Measurements from ENCODE around the gene LTBR. TPM values are rescaled to one million over a fixed set of nuclear protein-coding genes. Genes with fewer than 3 reads are reported as not detected.
A peak's percentile ranks its signal among the peaks of the same experiment; 100 is the strongest.

Gene LTBR
- total and polyA plus RNA-seq, 10 of the 15 experiments (the other 5 are each of a cell fraction or from before 2014, with no cell fraction given), result 0.24 to 0.44 TPM; not detected in 8

- no peaks in the 10 kb centered on the region for H4K20me1 ChIP-seq (ENCODE audit: control insufficient read depth, insufficient read depth)
- no peaks in the 10 kb centered on the region for H3K36me3 ChIP-seq (ENCODE audit: control insufficient read depth in 2 of 2, insufficient read depth in 2 of 2, low read length in 1 of 2)
- H3K79me2 ChIP-seq (ENCODE audit: control insufficient read depth, insufficient read depth, low read length), result no peaks in the 10 kb centered on the region
- ATAC-seq (no peak), DNase-seq (ENCODE audit: low read depth, low spot score) (no peak), FAIRE-seq (no peak)
- H3K27me3 ChIP-seq (replicated peaks in 1 of 2; ENCODE audit: control insufficient read depth in 2 of 2, insufficient read depth in 2 of 2, low read length in 1 of 2), result no peaks in the 10 kb centered on the region
- in situ Hi-C loops (cut with MboI), result no loop called here
- H3K4me1 ChIP-seq (ENCODE audit: control insufficient read depth, insufficient read depth, low read length), result peaks cover 13% of the 10 kb centered on the region
- POLR2A ChIA-PET, result no interaction called here
- no TSS peak for BruUV-seq (replicated peaks)
- CTCF ChIA-PET, result interaction anchor here (0.9 kb wide), 1 partner anchor 28 kb away, joined by 3 read pairs; no protein-coding TSS in a partner anchor
- RAD21 ChIA-PET (ENCODE audit: unreplicated experiment), result no interaction called here
- SMC1A ChIA-PET (ENCODE audit: uncharacterized antibody, unreplicated experiment), result no interaction called here
- TF ChIP-seq HCFC1 (IDR thresholded peaks at IDR 0.05; ENCODE audit: low read length) (no peak), NFYA (IDR thresholded peaks at IDR 0.05; ENCODE audit: borderline replicate concordance, low read depth, low read length) (no peak), TBL1XR1 (IDR thresholded peaks at IDR 0.05; ENCODE audit: low read depth, low read length) (no peak), EGR1 (IDR thresholded peaks at IDR 0.05; ENCODE audit: borderline replicate concordance in 1 of 2, low read depth in 2 of 2, low read length in 2 of 2) (no peak), IKZF1 (conservative IDR thresholded peaks at IDR 0.05) (no peak)
- intact Hi-C loops (cut with micrococcal nuclease; ENCODE audit: unreplicated experiment), result no loop called here
- WGBS (ENCODE audit: insufficient coverage, insufficient replicate concordance, low lambda C conversion rate, missing lambda C conversion rate), result 65% methylated on average over 13 of the region's 15 CpGs
- H2AFZ ChIP-seq (ENCODE audit: control insufficient read depth, low read depth, low read length), result peak overlapping the region; percentile 76; the same call in 1 of the 2 replicates
- no peaks in the 10 kb centered on the region for H3K9me3 ChIP-seq (replicated peaks; ENCODE audit: control insufficient read depth, insufficient read depth, low read length)
- H3K4me2 ChIP-seq (ENCODE audit: control insufficient read depth, insufficient read depth), result no peak overlapping the region; the same call in 1 of the 2 replicates
- H3K4me3 ChIP-seq, result no peak overlapping the region
- no peak overlapping the region for H3K9ac ChIP-seq (ENCODE audit: control insufficient read depth, insufficient read depth, low read length)
- H3K27ac ChIP-seq (ENCODE audit: control insufficient read depth, insufficient read depth), result no peak overlapping the region
Observed at GRCh38 chr12:6364044-6364374, 20.0 kb upstream of the LTBR start.

GRCh38 chr12:6367065-6367968 is 16.6 kb upstream of the LTBR start:
- ChIA-PET SMC1A (ENCODE audit: uncharacterized antibody, unreplicated experiment) (interaction anchor here (0.6 to 2.5 kb wide), 13 partner anchors 9 to 212 kb away, joined by 3 to 26 read pairs (median 5); partner anchors contain the start of genes GAPDH and TNFRSF1A), POLR2A (interaction anchor here (0.6 to 1.5 kb wide), 2 partner anchors 10 to 32 kb away, joined by 3 to 6 read pairs; no protein-coding TSS in a partner anchor), CTCF (interaction anchor here (0.5 to 3.5 kb wide), 15 partner anchors 11 to 386 kb away, joined by 3 to 37 read pairs (median 5); partner anchors contain the start of gene MLF2), RAD21 (ENCODE audit: unreplicated experiment) (interaction anchor here (0.9 to 3.2 kb wide), 10 partner anchors 11 to 83 kb away, joined by 3 to 19 read pairs (median 4); no protein-coding TSS in a partner anchor)
- Histone ChIP-seq H3K9me3 (replicated peaks; ENCODE audit: control insufficient read depth, insufficient read depth, low read length) (no peaks in the 10 kb centered on the region), H3K4me2 (ENCODE audit: control insufficient read depth, insufficient read depth) (no peak overlapping the region), H3K4me1 (ENCODE audit: control insufficient read depth, insufficient read depth, low read length) (peaks cover 13% of the 10 kb centered on the region; the same call in 1 of the 2 replicates), H4K20me1 (ENCODE audit: control insufficient read depth, insufficient read depth) (no peaks in the 10 kb centered on the region), H3K79me2 (ENCODE audit: control insufficient read depth, insufficient read depth, low read length) (no peaks in the 10 kb centered on the region), H3K9ac (ENCODE audit: control insufficient read depth, insufficient read depth, low read length) (no peak overlapping the region), H3K27me3 (replicated peaks in 1 of 2; ENCODE audit: control insufficient read depth in 2 of 2, insufficient read depth in 2 of 2, low read length in 1 of 2) (no peaks in the 10 kb centered on the region), H3K36me3 (ENCODE audit: control insufficient read depth in 2 of 2, insufficient read depth in 2 of 2, low read length in 1 of 2) (no peaks in the 10 kb centered on the region), H2AFZ (ENCODE audit: control insufficient read depth, low read depth, low read length) (no peak overlapping the region), H3K4me3 (no peak overlapping the region), H3K27ac (ENCODE audit: control insufficient read depth, insufficient read depth) (no peak overlapping the region)
- in situ Hi-C loops (cut with MboI), result no loop called here
- WGBS (ENCODE audit: insufficient coverage, insufficient replicate concordance, low lambda C conversion rate, missing lambda C conversion rate), result 37% methylated on average over 11 of the region's 11 CpGs
- ATAC-seq (peak; percentile 94), DNase-seq (ENCODE audit: low read depth, low spot score) (peak; percentile 39), FAIRE-seq (peak; percentile 92)
- intact Hi-C loops (cut with micrococcal nuclease; ENCODE audit: unreplicated experiment), result no loop called here
- BruUV-seq (replicated peaks), result no TSS peak
- TF ChIP-seq NFYA (IDR thresholded peaks at IDR 0.05; ENCODE audit: borderline replicate concordance, low read depth, low read length) (no peak), DPF2 (IDR thresholded peaks at IDR 0.05) (no peak), TCF12 (IDR thresholded peaks at IDR 0.05; ENCODE audit: low read depth, low read length) (no peak), GABPA (IDR thresholded peaks at IDR 0.05; ENCODE audit: low read depth) (no peak), ZNF24 (IDR thresholded peaks at IDR 0.05) (no peak), RUNX3 (IDR thresholded peaks at IDR 0.05; ENCODE audit: low read length) (peak; percentile 60), IRF3 (IDR thresholded peaks at IDR 0.05) (no peak), RCOR1 (conservative IDR thresholded peaks at IDR 0.05; ENCODE audit: low read depth, low read length) (no peak), SMC3 (IDR thresholded peaks at IDR 0.05; ENCODE audit: borderline replicate concordance, low read length) (peak; percentile 40; the same call in 1 of the 2 replicates)

All from GM12878 (cell line).